GM21786 (cell line): ENCODE data around the gene TNNT1.

Experiments
- ATAC-seq: cut with Tn5 transposase; IDR thresholded peaks from one replicate; pipeline ENCODE4 v1.9.1; 2021; ENCODE audit not compliant: unreplicated experiment

TNNT1 gene

GRCh38 chr19:55145232-55145631 is 3.8 kb downstream of the TNNT1 start:
- no peak for ATAC-seq

- ATAC-seq, result no peak
These were observed 7.3 kb downstream of the TNNT1 start for GRCh38 chr19:55141696-55142095.

- ATAC-seq, result no peak
These were observed 11.1 kb downstream of the TNNT1 start for GRCh38 chr19:55137915-55138314.

GRCh38 chr19:55136399-55137102 is 12.5 kb downstream of the TNNT1 start:
- no peak for ATAC-seq

GRCh38 chr19:55134736-55135135 is 14.3 kb downstream of the TNNT1 start:
- no peak for ATAC-seq

- no peak for ATAC-seq
These were observed 15.2 kb downstream of the TNNT1 start for GRCh38 chr19:55133639-55134444.

- no peak for ATAC-seq
These were observed 16.4 kb downstream of the TNNT1 start for GRCh38 chr19:55132453-55133129.

GRCh38 chr19:55131421-55131820 is 17.6 kb downstream of the TNNT1 start:
- no peak for ATAC-seq

GRCh38 chr19:55119053-55119452 is 30.0 kb downstream of the TNNT1 start:
- no peak for ATAC-seq

- no peak for ATAC-seq
These were observed 30.5 kb downstream of the TNNT1 start for GRCh38 chr19:55118401-55118991.

GRCh38 chr19:55117663-55118391 is 31.2 kb downstream of the TNNT1 start:
- ATAC-seq, result peak; percentile 86

- peak; percentile 1 for ATAC-seq
These were observed 31.9 kb downstream of the TNNT1 start, which contains the start of gene PPP1R12C for GRCh38 chr19:55116859-55117662. Gene PPP1R12C, minus strand, starts transcription at chr19:55117637. Its CDS starts 94 bp downstream, at chr19:55117543.

- ATAC-seq, result no peak
These were observed 32.7 kb downstream of the TNNT1 start for GRCh38 chr19:55116232-55116858.

- ATAC-seq, result no peak
These were observed 33.5 kb downstream of the TNNT1 start for GRCh38 chr19:55115446-55116065.

GRCh38 chr19:55114566-55115145 is 34.4 kb downstream of the TNNT1 start:
- no peak for ATAC-seq

- ATAC-seq, result no peak
These were observed 35.4 kb downstream of the TNNT1 start for GRCh38 chr19:55113570-55114039.

GRCh38 chr19:55112777-55113569 is 36.0 kb downstream of the TNNT1 start:
- ATAC-seq, result no peak
